GM19043 (cell line): ENCODE results near the gene TLCD1.
"Not testable (repeated sequence)": the region's sequence is repeated elsewhere in the genome, so short reads cannot be mapped to it uniquely, and the experiment has no call there.

Experiments
- ATAC-seq: cut with Tn5 transposase; IDR thresholded peaks from one replicate; pipeline ENCODE4 v1.9.1; 2021; ENCODE audit warnings: low read depth; ENCODE audit not compliant: unreplicated experiment

The TLCD1 gene

GRCh38 chr17:28733346-28733745, 7.3 kb upstream of the TLCD1 start:
- no peak for ATAC-seq

- no peak for ATAC-seq
Observed at GRCh38 chr17:28729950-28730330, 3.9 kb upstream of the TLCD1 start.

- ATAC-seq: no peak
Observed at GRCh38 chr17:28728364-28729200, 2.5 kb upstream of the TLCD1 start, which contains the start of gene NEK8. TSS of gene NEK8 (plus strand) at chr17:28728788. CDS start at chr17:28728814, 26 bp downstream.

DNA sequence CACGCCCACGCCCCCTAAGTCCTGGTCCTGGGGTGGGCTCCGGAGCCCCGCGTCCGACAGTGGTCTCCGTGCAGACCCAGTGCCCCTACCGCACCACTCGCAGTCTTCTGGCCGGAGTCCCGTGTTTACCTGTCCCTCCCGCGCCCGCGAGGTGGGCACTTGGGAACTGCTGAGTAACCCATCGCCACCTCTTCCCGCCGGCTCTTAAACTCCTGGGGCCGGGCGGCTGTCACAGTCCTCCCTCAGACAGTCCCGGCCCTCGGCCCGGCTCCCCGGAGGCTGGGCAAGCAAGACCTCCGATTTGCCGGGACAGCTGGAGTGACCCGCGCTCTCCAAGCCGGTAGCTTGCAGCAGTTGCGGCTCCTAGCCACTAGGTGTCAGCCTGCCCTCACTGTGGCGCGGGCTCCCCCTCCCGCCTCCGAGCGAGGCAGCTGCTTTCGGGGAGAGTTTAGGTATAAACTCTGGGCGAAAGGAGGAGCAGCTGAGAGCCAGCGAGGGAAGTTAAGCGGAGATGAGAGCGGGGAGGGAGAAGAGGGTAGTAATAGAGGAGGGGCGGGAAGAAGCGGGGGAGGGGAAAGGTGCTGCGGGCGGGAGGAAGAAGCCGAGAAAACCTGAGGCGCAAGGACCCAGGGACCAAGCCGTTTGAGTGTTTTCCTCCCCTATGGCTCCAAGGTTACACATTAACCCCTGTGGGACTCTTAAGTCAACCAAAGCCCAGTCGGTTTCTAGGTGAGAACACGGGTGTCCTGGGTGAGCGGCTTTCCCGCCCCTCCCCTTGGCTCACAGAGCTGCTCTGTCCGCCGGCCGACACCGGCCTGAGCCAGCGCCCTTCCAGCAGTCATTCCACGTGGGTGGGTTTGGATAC, 826 bp upstream of the TLCD1 start:
- ATAC-seq: peak; percentile 38

GRCh38 chr17:28725660-28726225, 290 bp downstream of the TLCD1 start:
- no peak for ATAC-seq

- no peak for ATAC-seq
Observed at GRCh38 chr17:28725166-28725659, 820 bp downstream of the TLCD1 start.

DNA sequence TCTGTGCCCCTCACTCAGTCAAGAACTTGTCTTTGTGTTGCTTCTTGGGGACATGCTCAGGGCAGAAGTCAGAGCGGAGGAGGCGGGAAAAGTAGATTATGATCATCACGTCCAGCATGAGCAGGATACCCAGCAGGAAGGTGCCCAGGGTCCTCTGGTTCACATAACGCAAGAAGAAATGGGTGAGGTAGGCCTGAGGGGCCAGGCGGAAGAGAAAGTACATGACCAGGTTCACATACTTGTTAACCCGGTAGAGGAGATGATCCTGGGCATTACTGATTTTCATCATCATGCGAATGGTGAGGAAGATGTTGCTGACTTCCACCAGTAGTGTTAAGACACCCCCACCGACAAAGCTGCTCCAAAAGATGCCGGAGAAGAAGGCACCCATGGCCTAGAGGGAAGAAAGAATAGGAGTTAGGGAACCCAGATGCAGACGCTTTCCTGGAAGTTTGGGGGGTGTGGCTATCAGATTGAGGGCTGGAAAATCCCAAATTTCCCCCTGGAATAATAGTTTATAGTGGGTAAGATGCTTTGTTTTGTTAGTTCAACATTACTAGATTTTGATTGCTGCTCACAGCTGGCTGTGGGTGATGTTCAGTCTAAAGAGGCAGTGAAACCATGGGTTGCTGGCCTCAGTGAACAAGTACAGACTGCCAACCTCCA, 1.4 kb downstream of the TLCD1 start:
- no peak for ATAC-seq

- not testable (repeated sequence) for ATAC-seq
Observed at GRCh38 chr17:28723836-28724499, 2.1 kb downstream of the TLCD1 start.

GRCh38 chr17:28723159-28723835, 2.7 kb downstream of the TLCD1 start:
- ATAC-seq: no peak

DNA sequence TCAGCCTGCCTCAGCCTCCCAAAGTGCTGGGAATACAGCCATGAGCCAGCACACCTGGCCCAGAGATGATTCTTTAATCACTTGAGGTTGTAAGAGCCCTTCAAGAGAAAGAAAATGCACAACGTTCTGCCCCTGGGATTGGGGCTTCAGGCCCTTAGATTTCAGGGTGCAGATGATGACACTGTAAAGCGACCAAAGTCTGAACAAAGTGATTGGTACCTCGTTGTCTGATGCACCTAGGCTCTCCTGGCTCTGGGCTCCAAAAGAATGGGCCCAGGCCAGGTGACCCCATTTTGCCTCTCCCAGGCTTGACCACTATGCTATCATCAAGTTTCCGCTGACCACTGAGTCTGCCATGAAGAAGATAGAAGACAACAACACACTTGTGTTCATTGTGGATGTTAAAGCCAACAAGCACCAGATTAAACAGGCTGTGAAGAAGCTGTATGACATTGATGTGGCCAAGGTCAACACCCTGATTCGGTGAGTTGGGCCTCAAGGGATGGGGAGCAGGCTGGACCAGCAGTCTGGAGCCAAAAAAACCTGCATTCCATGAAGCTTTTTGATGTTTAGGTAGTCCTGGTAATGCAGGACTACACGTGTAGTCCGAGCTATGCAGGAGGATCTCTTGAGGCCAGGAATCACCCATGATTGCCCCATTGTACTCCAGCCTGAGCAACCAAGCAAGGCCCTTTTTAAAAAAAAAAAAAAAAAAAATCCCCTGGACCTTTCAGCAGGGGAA, 3.4 kb downstream of the TLCD1 start:
- no peak for ATAC-seq

GRCh38 chr17:28720997-28721329, 5.1 kb downstream of the TLCD1 start:
- not testable (repeated sequence) for ATAC-seq

GRCh38 chr17:28720247-28720996, 5.6 kb downstream of the TLCD1 start:
- no peak for ATAC-seq

DNA sequence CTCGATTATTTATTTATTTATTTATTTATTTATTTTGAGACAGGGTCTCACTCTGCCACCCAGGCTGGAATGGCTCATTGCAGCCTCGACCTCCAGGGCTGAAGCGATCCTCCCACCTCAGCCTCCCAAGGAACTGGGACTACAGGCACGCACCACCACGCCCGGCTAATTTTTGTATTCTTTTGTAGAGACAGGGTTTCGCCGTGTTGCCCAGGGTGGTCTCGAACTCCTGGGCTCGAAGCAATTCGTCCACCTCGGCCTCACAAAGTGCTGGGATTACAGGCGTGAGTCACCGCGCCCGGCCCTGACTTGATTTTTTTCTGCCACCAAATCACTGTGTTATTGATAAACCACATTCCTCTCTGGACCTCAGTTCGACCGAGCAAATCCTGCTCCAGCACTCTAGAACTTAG, 7.0 kb downstream of the TLCD1 start:
- no peak for ATAC-seq

- ATAC-seq: no peak
Observed at GRCh38 chr17:28718333-28719020, 7.6 kb downstream of the TLCD1 start.

- no peak for ATAC-seq
Observed at GRCh38 chr17:28717578-28718332, 8.3 kb downstream of the TLCD1 start, which contains the start of gene RAB34. TSS of gene RAB34 (minus strand) at chr17:28717868. CDS start at chr17:28717266, 602 bp downstream.

GRCh38 chr17:28716740-28717577, 9.1 kb downstream of the TLCD1 start:
- ATAC-seq: no peak
